Measurements from ENCODE around the gene ECE1.
"Not testable (repeated sequence)": the region's sequence is repeated elsewhere in the genome, so short reads cannot be mapped to it uniquely, and the experiment has no call there.

ECE1 gene

DNA sequence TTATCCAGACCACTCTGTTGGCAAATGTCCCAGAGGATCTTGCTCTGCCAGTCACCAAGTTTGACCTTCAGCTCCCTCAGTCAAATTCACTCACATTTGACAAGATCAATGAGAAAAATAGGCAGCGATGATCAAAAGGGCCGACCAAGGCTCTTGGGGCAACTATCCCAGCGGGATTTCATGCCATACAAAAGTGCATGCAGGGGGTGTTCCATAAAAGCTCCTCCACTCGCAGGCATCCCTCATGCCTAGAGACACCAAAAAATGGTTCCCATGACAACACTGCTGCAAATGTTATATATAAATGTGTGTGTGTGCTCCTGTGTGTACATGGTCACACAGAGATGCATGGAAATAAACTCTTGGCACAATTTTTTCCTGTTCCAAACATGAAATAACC is 97.4 kb downstream of the ECE1 start:
- H3K4me3 ChIP-seq, result no peak overlapping the region
- DNase-seq, result no peak
- peaks cover 0 to 5% (median 0%) of the 10 kb centered on the region in 4 donors for H3K4me1 ChIP-seq
- H3K27me3 ChIP-seq, result no peaks in the 10 kb centered on the region
- TF ChIP-seq, protein P1, sequence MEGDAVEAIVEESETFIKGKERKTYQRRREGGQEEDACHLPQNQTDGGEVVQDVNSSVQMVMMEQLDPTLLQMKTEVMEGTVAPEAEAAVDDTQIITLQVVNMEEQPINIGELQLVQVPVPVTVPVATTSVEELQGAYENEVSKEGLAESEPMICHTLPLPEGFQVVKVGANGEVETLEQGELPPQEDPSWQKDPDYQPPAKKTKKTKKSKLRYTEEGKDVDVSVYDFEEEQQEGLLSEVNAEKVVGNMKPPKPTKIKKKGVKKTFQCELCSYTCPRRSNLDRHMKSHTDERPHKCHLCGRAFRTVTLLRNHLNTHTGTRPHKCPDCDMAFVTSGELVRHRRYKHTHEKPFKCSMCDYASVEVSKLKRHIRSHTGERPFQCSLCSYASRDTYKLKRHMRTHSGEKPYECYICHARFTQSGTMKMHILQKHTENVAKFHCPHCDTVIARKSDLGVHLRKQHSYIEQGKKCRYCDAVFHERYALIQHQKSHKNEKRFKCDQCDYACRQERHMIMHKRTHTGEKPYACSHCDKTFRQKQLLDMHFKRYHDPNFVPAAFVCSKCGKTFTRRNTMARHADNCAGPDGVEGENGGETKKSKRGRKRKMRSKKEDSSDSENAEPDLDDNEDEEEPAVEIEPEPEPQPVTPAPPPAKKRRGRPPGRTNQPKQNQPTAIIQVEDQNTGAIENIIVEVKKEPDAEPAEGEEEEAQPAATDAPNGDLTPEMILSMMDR (IDR thresholded peaks at IDR 0.05), result no peak
- H3K36me3 ChIP-seq, result no peaks in the 10 kb centered on the region
- H3K9me3 ChIP-seq, result no peaks in the 10 kb centered on the region
- intact Hi-C loops (cut with DNase I; ENCODE audit: low total_unique reads), result loop anchor here (5.0 to 10.0 kb wide), 2 partner anchors 211 to 408 kb away; partner anchors contain the start of gene HP1BP3
- H3K27ac ChIP-seq, result no peak overlapping the region

DNA sequence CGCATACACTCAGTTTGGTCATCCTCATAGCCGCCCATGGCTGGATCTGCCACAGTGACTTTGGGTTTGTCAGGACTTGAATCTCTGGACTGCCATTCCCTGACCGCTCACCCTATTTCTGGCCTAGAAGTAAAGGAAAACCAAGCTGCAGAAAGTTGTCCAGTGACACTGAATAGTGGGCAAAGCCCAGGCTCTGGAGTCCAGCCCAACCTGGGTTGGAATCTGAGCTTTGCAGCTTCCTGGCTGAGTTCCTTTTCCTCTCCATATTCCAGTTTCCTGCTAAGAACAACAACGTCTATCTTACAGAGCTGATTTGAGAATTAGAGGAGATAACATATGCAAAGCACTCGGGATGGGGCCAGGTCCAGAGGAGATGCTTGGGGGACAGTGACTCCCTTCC is 98.0 kb downstream of the ECE1 start:
- H3K4me3 ChIP-seq, result no peak overlapping the region
- intact Hi-C loops (cut with DNase I; ENCODE audit: low total_unique reads), result loop anchor here (5.0 to 10.0 kb wide), 2 partner anchors 210 to 407 kb away; partner anchors contain the start of gene HP1BP3
- no peaks in the 10 kb centered on the region for H3K27me3 ChIP-seq
- TF ChIP-seq, protein P1 (IDR thresholded peaks at IDR 0.05), result no peak
- DNase-seq, result no peak
- no peak overlapping the region for H3K27ac ChIP-seq
- no peaks in the 10 kb centered on the region for H3K36me3 ChIP-seq
- no peaks in the 10 kb centered on the region for H3K9me3 ChIP-seq
- peaks cover 0 to 5% (median 0%) of the 10 kb centered on the region in 4 donors for H3K4me1 ChIP-seq

DNA sequence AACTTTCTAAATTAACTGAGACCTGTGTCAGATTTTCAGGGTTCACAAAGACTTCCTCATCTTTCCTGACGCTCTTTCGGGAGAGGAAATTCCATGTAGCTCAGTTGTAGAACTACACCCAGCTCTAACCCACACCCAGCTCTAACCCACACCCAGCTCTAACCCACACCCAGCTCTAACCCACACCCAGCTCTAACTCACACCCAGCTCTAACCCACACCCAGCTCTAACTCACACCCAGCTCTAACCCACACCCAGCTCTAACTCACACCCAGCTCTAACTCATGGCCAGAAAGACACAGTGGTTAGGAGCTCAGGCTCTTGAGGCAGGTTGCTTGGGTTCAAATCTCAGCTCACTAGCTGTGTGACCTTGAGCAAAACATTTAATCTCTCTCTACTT is 99.5 kb downstream of the ECE1 start:
- not testable (repeated sequence) for H3K9me3 ChIP-seq, H3K4me3 ChIP-seq, H3K27me3 ChIP-seq, DNase-seq, H3K27ac ChIP-seq, H3K36me3 ChIP-seq, H3K4me1 ChIP-seq
- intact Hi-C loops (cut with DNase I; ENCODE audit: low total_unique reads), result loop anchor here (5.0 to 10.0 kb wide), 2 partner anchors 208 to 406 kb away; partner anchors contain the start of gene HP1BP3

DNA sequence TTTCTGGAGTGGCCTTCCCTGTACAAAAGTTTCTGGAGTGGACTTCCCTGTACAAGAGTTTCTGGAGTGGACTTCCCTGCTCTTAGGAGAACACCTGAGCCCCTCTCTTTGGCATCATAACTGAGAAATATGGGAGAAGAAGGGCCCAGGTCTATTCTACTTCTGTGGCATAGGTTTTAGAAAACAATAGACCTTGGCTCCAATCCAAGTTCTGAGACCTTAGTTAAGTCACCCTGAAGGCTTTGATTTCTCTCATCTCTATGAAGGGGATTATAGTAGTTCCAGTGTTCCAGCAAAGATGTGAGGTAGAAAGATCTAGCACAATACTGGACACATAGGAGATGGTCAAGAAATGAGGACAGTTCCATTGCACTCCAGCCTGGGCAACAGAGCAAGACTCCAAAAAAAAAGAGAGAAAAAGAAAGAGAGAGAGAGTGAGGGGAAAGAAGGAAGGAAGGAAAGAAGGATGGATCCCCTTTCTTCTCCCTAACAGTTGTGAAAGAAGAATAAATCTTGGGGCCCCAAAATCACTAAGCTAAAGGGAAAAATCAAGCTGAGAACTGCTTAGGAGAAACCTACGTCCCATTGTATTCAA is 100.3 kb downstream of the ECE1 start:
- Histone ChIP-seq H3K36me3 (no peaks in the 10 kb centered on the region), H3K4me1 (peaks cover 0 to 3% (median 0%) of the 10 kb centered on the region in 4 donors), H3K27ac (no peak overlapping the region), H3K4me3 (no peak overlapping the region), H3K27me3 (no peaks in the 10 kb centered on the region), H3K9me3 (no peaks in the 10 kb centered on the region)
- TF ChIP-seq, protein P1 (IDR thresholded peaks at IDR 0.05), result no peak
- DNase-seq, result no peak
- intact Hi-C loops (cut with DNase I; ENCODE audit: low total_unique reads), result loop anchor here (5.0 to 10.0 kb wide), 2 partner anchors 208 to 405 kb away; partner anchors contain the start of gene HP1BP3

DNA sequence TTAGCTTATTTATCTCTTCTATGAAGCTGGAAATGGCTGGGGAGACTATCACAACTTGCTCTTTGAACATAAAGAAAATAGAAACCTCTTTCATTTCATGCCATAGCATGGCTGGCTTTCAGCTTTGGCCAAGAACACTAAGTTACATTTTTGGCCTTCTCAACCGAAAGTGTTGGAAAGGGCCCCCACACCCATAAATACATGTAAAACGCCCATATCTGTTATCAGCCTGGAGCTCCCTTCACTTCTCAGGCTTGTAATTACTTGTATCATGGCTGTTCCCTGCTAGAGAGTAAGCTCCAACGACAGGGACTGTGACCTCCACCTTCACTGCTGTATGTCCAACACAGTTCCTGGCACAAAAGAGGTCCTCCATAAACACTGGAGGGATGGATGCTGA is 100.8 kb downstream of the ECE1 start:
- no peaks in the 10 kb centered on the region for H3K9me3 ChIP-seq
- no peak for DNase-seq
- no peak overlapping the region for H3K27ac ChIP-seq
- no peak overlapping the region for H3K4me3 ChIP-seq
- H3K4me1 ChIP-seq, result no peaks in the 10 kb centered on the region
- intact Hi-C loops (cut with DNase I; ENCODE audit: low total_unique reads), result no loop called here
- no peaks in the 10 kb centered on the region for H3K36me3 ChIP-seq
- TF ChIP-seq, protein P1 (IDR thresholded peaks at IDR 0.05), result no peak
- H3K27me3 ChIP-seq, result no peaks in the 10 kb centered on the region

DNA sequence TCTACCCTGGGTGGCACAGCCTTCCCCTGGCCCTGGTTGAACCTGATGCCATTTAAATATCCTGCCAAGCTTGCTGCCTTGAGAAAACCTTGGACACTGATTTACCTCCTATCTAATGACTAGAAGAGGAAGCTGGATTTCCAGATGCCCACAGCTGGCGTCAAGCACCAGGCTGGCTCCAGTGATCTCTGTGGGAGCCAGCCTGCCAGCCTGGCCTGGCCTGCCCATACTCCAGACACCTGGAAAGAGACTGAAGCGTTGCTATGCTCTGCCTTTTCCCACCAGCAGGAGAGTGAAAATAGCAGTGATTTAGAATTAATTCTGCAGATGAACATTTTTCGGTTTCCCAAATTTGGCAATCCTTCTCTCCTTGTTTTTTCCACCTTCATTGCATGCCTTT is 102.0 kb downstream of the ECE1 start:
- Histone ChIP-seq H3K4me1 (no peaks in the 10 kb centered on the region), H3K9me3 (no peaks in the 10 kb centered on the region), H3K36me3 (no peaks in the 10 kb centered on the region), H3K27me3 (no peaks in the 10 kb centered on the region), H3K4me3 (no peak overlapping the region), H3K27ac (no peak overlapping the region)
- intact Hi-C loops (cut with DNase I; ENCODE audit: low total_unique reads), result no loop called here
- DNase-seq, result no peak
- TF ChIP-seq, protein P1 (IDR thresholded peaks at IDR 0.05), result no peak
